Activated CD8-positive, alpha-beta memory T cell treated with anti-CD3 and anti-CD28 coated beads for 48 hours (primary cell): ENCODE data around the gene TXNRD3.

ENCODE experiments used
- DNase-seq, 3 experiments: peaks; one replicate each; pipeline ENCODE4 v3.0.0-alpha.2; 2020; ENCODE audit warnings: low read depth in 2 of 3, low spot score in 2 of 3

TXNRD3 gene

GRCh38 chr3:126654571-126655383, at the start of gene TXNRD3:
Gene TXNRD3 (minus strand): TSS chr3:126655124.
- peak; percentile 41 to 53 (median 49) for DNase-seq

- peak; percentile 85 to 93 (median 92) for DNase-seq
Measured at GRCh38 chr3:126703512-126704493, 48.9 kb upstream of the TXNRD3 start, which contains the start of gene CHCHD6. Gene CHCHD6 (plus strand): TSS chr3:126704240. CDS start chr3:126704313, 73 bp downstream.

GRCh38 chr3:126699011-126699410, 44.1 kb upstream of the TXNRD3 start:
- DNase-seq, result no peak

- no peak for DNase-seq
Measured at GRCh38 chr3:126696701-126697267, 41.9 kb upstream of the TXNRD3 start.

GRCh38 chr3:126693921-126694320, 39.0 kb upstream of the TXNRD3 start:
- no peak for DNase-seq

GRCh38 chr3:126692858-126693257, 37.9 kb upstream of the TXNRD3 start:
- no peak for DNase-seq

GRCh38 chr3:126691765-126692164, 36.8 kb upstream of the TXNRD3 start:
- no peak for DNase-seq

GRCh38 chr3:126685493-126685892, 30.6 kb upstream of the TXNRD3 start:
- DNase-seq, result no peak

GRCh38 chr3:126685021-126685420, 30.1 kb upstream of the TXNRD3 start:
- DNase-seq, result no peak

- DNase-seq, result no peak
Measured at GRCh38 chr3:126684218-126684751, 29.4 kb upstream of the TXNRD3 start.

GRCh38 chr3:126683069-126683468, 28.1 kb upstream of the TXNRD3 start:
- no peak for DNase-seq

GRCh38 chr3:126682009-126682408, 27.1 kb upstream of the TXNRD3 start:
- no peak for DNase-seq

- no peak for DNase-seq
Measured at GRCh38 chr3:126680667-126681055, 25.7 kb upstream of the TXNRD3 start.

GRCh38 chr3:126679831-126680666, 25.1 kb upstream of the TXNRD3 start:
- DNase-seq, result no peak

GRCh38 chr3:126679318-126679751, 24.4 kb upstream of the TXNRD3 start:
- peak; percentile 54 to 84 (median 81) for DNase-seq

GRCh38 chr3:126678693-126679317, 23.9 kb upstream of the TXNRD3 start:
- no peak for DNase-seq

GRCh38 chr3:126677862-126678503, 23.1 kb upstream of the TXNRD3 start:
- no peak for DNase-seq

- no peak for DNase-seq
Measured at GRCh38 chr3:126676919-126677705, 22.2 kb upstream of the TXNRD3 start.
